Activated gamma-delta T cell treated with Interleukin-2 at 50 U/mL for 16 hours (primary cell): ENCODE data around the gene HAUS2.

Experiments used
- DNase-seq: peaks from one replicate; pipeline ENCODE4 v3.0.0-alpha.2; 2020

HAUS2 gene

DNA sequence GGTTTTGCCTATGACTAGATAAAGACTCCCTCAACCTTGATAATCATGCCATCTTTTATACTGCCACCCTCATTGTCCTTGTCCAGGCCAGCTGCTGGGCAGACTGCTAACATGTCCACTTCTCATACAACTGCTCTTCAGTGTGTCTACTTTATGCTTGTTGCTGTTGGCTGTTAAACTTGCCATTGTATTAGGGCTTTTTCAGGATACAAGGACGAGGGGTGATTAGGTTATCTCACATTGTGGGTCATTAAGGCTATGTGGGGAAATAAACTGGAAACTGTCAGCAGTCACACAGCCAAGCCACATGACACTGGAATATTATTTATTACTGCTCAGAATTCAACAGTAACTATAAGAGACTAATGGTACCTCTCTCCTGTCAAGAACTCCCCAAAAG is 62.9 kb downstream of the HAUS2 start:
- no peak for DNase-seq

DNA sequence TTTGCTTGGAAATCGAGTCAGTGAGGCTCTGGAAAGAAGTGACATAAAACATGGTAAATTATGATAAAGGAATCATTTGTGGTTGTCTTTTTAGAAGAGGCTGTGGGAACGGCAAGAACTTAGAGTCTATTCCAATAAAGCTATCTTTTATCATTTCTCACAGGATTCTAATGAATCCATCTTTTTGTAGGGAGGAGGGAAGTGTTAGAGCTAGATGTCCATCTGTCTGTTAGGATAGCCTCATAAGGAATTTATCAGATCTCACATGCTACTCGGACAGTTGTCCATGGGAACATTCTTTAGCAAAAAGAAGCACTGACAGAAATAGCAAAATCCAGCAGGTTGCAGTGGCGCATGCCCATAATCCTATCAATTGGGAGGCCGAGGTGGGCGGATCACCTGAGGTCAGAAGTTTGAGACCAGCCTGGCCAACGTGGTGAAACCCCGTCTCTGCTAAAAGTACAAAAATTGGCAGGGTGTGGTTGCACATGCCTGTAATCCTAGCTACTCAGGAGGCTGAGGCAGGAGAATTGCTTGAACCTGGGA is 63.8 kb downstream of the HAUS2 start:
- no peak for DNase-seq

DNA sequence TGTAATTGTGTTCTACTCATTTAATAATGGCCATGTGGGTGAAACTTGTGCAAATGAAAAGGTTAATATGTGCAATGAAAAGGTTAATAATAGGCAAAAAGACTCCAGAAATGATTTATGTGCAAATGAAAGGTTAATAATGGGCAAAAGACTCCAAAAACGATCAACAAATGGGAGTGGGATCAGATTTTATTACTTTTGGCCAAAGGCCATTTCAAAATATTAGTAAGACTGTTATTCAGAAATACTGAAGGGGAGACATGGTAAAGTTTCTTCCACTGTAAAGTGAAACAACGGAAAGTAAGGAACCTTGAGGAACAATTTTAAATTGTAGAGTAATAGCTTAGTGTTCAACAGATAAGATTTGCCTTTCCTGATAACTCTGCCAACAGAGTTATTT is 67.5 kb downstream of the HAUS2 start:
- DNase-seq = no peak
